Measurements from ENCODE around the gene MORC3. TPM values are rescaled to one million over a fixed set of nuclear protein-coding genes. Genes with fewer than 3 reads are reported as not detected.

The MORC3 gene
- total and polyA plus RNA-seq, 9 of the 15 experiments (the other 6 are each of a cell fraction or from before 2014, with no cell fraction given) = 12.7 to 53.7 (median 36.0) TPM

GRCh38 chr21:36297938-36298572 lies 21.9 kb upstream of the MORC3 start (continued):
- TF ChIP-seq ZNF280A (IDR thresholded peaks at IDR 0.05; ENCODE audit: low read depth, partially characterized antibody) (no peak), CREB5 (CRISPR knock-in tag; IDR thresholded peaks at IDR 0.05) (no peak), ZNF717 (CRISPR knock-in tag; IDR thresholded peaks at IDR 0.05) (no peak), POLR3G (IDR thresholded peaks at IDR 0.05; ENCODE audit: extremely low read depth, insufficient read length, insufficient replicate concordance) (no peak), MYC (IDR thresholded peaks at IDR 0.05; ENCODE audit: low read depth, low read length) (0 out of 2 replicates have a peak, but pooled peaks have one; percentile 42), MYC (CRISPR knock-in tag; IDR thresholded peaks at IDR 0.05; ENCODE audit: borderline replicate concordance, low read depth) (no peak), ZNF592 (IDR thresholded peaks at IDR 0.05) (peak; percentile 76), CHD1 (IDR thresholded peaks at IDR 0.05; ENCODE audit: low read length) (no peak), PBX2 (CRISPR knock-in tag; IDR thresholded peaks at IDR 0.05; ENCODE audit: low read depth) (no peak), PBX2 (tag; conservative IDR thresholded peaks at IDR 0.05; ENCODE audit: low read depth) (no peak), SMARCC2 (IDR thresholded peaks at IDR 0.05; ENCODE audit: low read depth) (no peak), SP2 (IDR thresholded peaks at IDR 0.05; ENCODE audit: extremely low read depth, low read depth, low read length, poor library complexity, severe bottlenecking) (no peak), HEY1 (CRISPR knock-in tag; IDR thresholded peaks at IDR 0.05; ENCODE audit: borderline replicate concordance) (no peak), HNRNPLL (IDR thresholded peaks at IDR 0.05; ENCODE audit: low read depth, low read length, poor library complexity, severe bottlenecking) (no peak), CXXC5 (CRISPR knock-in tag; IDR thresholded peaks at IDR 0.05) (peak; percentile 31; the same call in 1 of the 2 replicates)
